SIG-M5 treated with dmso at 0.1 percent for 504 hours (cell line): ENCODE results near the gene JAZF1.

Source experiments
- DNase-seq: peaks from one replicate; lab custom pipeline; 2025; ENCODE audit not compliant: unreplicated experiment; lab: John Stamatoyannopoulos, UW

Gene JAZF1

DNA sequence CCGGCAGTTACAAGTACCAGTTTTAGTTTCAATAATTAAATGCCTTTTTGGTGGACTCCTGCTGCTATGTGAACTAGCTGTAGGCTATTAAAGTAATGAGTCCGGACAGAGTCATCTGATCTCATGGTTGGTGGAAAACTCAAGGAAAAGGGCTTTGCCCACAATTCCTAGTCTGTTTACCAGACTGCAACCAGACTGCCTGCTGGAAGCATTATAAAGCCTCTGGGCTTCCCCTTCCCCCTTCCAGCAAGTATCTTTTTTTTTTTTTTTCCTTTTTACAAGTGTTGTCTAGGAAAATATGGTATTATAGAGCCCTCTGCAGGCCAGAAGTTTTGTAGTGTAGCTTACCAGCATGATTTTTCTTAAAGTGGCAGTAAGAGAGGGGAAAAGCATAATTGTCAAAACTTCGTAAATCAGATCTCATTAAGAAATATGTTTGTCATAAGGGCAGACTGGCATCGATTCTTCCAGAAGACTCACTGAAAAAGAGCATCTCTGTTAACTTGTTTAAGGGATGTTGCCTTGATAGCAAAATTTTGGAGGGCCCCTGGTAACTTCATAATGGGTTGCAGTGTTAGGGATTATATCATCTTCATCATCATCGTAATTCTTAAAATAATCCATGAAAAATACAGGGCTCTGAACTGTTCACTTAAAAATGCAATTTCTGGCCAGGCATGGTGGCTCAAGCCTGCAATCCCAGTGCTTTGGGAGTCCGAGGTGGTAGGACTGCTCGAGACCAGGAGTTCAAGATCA, 259.3 kb downstream of the JAZF1 start:
- DNase-seq, result peak; percentile 76

DNA sequence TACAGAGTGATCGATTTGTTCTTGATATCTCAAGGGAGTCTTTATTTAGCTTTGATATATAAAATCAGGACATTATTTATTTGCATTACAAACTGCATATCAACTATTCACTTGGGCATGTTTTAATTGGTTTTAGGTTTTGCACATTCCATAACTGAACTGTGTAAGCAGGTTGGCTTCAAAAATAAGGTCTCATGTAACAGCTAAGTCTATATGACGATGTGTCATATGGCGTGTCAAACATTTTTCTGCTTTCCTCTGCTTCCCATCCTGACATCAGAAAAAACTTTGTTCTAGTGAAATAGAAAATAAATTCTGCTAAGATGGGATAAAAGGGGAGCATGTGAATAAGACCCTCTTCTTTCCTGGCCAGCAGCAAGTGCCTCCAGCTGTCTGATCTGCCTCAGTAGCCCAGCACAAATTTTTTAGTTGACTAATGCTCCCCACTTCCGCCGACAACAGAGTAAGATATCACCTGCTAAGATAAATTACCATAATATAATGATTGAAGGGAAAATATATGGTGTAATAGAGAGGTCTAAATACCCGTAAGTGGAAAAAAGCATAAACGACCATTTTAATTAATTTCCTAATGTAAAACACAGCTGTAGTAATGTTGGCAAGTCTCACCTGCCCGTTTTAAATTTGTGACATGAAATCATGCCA, 260.2 kb downstream of the JAZF1 start:
- no peak for DNase-seq

DNA sequence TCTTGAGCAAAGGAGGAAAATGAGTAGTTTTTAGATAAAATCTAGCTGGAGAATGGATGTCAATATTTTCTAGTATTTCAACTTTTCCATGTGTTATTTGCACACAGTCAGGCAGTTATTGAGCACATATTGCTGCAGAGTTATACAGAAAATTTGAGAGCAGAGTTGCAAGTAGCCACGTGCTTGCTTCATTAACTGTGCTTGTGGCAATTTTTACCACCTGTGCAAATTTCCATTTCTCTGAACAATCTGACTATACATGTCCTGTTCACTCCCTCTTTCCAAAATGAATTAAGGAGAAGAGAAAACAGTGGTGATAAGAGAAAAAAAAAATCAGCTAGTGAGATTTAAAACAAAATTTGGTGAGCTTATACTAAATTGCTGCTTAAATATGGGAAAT, 262.1 kb downstream of the JAZF1 start:
- no peak for DNase-seq

DNA sequence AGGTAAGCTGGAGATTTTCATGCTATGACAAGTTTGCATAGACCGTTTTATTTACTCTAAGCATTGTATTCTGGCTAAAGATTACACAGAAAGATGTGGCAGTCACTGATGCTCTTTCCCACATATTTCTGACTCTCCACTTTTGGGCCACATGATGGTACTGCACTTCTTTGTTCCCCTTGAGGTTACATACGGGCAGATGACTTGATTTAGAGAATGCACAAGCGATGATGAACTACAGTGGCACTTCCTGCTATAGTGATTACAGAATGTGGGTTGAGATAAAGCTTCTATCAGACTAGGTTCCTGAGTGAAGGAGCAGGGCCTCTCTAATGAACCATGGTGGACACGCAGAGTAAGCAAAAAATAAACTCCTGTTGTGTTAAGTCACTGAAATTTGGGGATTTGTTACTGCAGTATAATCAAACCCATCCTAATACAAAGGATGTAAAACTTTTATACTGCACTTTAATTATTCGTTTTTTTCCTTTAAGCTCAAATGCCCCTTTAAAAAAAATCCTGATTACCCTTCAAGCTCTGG, 262.8 kb downstream of the JAZF1 start:
- no peak for DNase-seq

DNA sequence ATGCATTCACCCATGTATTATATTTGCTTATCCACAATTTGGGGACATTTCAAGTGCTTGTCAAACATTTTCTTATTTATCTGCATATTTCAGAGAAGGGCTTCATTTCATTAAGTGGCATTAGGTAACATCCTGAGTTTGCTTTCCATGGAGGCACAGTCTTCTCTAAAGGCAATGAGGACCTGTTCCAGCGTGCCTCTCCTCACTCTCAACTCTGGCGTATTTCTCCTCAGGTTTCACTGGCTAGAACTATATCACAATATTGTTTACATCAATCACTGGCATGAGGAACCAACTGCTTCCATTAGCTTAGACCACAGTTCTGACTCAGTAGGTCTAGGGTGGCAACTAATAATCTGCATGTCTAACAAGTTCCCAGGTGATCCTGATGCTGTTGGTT, 263.5 kb downstream of the JAZF1 start:
- DNase-seq, result no peak

DNA sequence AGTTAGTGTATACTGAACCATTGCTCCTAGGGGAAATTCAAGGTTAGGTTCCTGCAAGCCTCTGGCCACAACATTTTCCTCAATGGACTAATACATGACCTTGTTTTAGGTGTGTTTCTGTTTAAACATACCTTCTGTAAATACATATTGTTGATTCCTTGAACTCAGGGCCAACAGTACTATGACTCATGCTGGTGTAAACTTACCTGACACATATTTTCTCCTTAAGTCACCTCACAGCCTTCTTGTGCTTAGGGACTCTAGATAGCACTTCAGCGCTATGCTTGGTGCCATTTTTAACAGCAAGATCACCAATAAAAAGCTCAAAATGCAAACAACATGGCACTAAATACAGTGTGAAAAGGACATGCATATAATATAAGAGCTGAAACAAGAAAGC, 264.2 kb downstream of the JAZF1 start:
- DNase-seq, result no peak

DNA sequence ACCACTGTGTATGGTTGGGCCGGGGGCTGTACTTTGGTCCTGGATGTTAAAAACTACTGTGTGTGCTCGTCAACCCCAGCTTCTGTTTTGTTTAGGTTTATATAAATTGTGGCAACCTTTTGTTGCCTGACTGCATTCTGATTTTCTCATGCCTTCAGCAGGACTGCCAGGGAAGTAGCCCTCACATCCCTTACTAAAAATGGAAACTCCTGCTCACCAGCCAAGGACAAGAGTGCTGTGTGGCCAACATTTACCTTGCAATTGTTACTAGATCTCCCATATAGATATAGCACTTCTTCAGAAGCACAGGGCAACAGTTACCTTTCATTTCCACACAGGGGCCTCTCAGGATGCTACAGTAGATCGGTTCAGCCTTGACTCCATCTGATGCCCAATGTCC, 266.2 kb downstream of the JAZF1 start:
- no peak for DNase-seq

DNA sequence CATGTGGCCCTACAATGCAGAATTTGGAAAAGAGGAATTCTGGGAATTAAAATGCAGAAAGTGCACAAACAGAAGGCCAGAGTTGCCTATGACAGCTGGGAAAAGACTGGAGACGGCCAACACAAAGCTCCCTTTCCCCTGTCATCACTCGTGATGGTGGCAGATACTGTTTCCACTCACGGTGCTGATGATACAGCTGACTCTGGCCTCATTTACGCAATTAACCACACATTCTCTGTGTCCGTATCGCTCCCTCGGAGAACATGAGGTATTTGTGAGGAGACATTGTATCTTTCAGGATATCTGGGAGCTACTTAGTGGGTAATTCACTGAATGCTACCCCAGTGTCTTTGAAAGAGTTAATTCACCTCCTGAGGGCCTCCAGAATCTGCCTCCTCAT, 267.8 kb downstream of the JAZF1 start:
- no peak for DNase-seq

DNA sequence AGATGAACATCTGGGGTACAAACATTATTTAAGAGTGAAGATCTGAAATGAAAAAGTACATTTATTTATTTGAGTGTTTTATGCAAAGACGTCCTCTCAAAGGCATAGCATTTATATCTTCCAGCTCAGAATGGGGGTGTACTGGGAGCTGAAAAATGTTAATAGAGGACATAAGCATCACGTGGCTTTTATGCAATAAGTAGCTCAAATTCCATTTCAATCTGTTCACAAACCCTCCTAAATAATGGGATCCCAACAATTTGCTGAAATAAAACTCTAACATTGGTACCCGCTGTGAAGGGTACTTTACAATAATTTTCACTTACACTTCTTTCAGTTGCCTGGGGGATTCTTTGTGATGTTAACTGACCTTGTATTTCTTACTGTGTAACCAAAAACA, 268.7 kb downstream of the JAZF1 start:
- DNase-seq, result no peak

DNA sequence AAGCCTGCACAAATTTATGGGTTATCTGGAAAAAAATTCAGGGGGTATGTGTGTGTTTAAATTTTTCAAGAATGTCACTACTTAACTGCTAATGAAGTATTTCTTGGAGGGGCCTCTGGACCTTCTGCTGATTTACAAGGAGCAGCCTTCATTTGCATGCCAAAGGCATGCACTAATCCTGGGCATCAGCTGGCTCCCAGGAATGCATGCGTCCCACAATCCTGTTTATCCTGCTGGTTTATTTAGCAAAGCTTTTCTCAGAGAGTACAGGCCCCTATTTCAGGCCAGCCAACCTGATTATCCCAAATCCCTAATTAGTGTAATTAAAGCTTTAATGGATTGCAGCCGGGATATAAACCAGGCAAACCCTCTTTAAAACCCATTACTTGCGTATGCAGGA, 270.3 kb downstream of the JAZF1 start:
- DNase-seq, result no peak

DNA sequence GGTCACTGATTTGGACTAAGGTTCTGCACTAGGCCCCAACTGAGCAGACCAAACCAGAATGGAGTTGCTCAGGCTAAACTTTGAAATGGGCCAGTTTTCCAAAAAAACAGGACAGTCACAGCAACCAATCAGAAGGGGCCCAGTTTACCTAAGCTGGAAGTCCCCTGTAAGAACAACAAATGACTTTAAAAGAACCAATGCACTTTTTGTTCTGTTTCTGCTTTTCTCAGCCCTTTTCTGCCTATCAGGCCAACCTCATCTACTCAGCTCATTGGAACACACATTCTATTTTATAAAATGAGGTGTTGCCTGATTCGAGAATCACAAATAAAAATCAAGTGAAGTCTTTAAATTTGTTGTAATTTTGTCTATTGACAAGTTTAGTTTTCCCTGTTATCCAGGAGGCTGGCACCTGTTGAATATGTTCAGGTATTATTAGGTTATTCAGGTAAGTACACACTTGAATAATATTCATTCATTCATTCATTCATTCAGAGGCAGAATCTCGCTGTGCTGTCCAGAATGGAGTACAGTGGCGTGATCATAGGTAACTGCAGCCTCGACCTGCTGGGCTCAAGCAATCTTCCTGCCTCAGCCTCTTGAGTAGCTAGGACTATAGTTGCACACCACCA, 271.9 kb downstream of the JAZF1 start:
- no peak for DNase-seq

DNA sequence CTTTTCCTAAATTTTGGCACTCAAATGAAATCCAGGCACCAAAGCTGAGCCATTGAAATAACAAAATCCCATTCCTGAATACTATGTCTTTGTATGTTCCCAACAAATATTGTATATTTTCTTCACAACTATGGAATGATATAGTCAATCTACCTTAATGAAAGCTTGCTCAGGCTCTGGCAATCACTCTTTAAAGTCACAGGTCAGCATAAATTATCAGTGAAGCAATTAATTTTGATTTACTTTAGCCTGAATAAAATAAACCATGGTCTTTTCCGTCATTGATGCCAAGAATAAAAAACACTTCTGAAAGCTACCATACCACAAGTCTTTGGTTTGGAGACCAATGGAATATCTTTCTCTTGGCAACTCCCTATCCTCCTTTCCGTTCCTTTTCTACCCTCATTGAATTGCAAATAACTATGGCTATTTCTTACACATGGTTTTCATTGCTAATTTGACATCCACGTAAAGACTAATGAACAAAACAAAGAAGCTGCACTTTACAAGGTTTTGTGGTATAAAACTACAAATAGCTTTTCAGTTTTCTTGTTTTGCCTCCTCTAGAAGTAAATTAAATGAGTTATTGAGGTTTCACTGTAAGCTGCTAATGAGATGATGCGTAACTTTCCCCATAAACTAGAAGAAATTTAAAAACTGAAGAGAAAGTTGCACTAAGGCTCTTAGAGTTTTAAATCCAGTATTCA, 274.1 kb downstream of the JAZF1 start:
- DNase-seq, result no peak

DNA sequence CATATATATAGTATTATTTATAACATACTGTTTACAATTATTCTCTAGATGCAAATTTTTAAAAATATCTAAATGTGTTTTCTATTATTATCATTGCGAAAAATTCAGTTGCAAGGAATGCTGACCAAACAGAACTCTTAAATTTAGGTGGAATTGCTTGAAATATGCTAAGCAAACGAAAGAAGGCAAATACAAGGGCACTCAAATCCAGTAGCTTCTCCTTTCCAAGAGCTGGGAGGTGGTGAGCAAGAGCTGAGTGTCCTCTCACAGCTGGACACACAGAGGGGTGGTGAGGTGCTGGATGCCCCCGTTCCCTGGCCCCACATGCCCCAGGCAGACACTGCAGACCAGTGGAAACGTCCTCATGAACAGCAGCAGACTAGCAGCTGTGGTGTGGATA, 274.6 kb downstream of the JAZF1 start:
- no peak for DNase-seq

DNA sequence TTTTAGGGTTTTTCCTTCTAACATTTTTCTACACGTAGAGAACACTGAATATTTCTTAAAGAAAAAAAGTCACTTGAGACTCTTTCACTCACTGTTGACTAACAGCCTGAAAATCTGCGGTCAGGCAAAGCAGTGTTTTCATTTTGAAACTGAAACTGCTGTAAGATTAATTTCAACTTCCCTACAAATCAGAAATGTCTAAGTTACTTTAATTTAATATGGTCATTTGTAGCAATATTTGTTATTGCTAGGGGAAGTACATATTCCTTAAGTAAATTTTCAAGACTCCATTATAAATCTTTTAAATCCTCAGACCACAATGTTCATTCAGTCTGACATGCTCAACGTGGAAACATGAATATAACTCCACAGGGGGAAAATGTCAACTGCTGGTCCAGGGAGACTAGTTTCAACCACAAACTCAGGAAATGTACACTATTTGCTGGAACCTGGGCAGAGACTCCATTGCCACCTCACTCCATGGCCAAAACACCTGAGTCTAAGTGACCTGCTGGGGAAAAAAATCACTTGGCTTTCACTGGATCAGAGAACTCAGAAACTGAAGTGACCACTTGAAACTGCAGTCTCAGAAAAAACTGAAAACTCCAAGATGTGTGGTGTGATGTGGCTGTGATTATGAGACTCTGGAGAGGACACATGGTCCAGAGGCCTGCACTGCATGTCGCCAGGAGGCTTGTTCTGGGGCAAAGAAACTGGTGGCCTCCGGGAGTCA, 279.4 kb downstream of the JAZF1 start:
- DNase-seq, result peak; percentile 62

DNA sequence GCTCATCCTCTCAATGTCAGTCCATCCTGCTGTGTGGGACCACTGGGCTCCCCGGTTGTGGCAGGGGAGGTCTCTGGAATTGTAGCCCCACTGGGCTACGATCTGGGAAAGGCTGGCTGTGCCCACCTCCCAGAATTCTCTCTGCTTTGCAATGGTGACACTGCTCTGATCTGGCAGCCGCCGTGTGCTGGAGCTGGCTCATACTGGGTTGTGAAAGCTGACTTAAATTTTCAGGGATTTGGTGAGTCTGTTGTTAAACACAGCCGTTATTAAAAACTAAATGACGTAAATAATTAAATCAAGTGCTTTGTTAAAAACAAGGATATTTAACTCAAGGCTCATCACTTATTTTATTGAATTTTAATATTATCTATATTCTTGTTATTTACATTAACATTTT, 280.6 kb downstream of the JAZF1 start:
- no peak for DNase-seq

DNA sequence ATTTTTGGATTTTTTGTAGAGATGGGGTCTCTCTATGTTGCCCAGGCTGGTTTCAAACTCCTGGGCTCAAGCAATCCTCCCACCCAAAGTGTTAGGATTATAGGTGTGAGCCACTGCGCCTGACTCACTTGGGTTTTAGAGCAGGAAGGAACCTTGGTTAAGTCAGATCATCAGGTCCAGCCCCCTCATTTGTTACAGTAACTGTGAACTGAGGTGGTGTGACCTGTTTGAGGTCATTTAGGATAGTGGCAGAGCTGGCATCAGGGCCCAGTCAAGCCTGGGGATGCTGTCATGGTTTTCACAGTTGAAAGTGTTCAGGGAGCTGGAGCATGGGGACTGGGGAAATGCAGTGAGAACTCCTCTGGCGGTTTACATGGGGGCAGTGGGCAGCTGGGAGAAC, 281.0 kb downstream of the JAZF1 start:
- no peak for DNase-seq

DNA sequence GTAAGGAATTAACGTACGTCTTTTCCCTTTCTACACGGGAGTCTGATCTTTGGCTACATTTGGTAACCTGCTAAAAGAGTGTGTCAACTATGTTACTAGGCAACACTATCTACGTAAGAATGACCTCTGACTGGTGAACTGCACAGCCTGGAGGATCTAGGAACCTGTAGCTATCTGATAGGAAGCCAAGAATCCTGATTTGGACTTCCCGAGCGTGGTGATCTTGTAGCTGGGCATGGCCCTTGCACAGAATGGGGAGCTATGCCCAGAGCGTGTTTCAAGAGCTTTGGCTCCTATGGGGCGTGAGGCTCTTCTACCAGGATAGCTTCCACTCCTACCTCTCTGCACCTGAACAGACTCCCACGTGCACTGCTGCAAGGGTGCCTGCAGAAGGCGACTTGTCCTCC, 283.2 kb downstream of the JAZF1 start:
- no peak for DNase-seq

DNA sequence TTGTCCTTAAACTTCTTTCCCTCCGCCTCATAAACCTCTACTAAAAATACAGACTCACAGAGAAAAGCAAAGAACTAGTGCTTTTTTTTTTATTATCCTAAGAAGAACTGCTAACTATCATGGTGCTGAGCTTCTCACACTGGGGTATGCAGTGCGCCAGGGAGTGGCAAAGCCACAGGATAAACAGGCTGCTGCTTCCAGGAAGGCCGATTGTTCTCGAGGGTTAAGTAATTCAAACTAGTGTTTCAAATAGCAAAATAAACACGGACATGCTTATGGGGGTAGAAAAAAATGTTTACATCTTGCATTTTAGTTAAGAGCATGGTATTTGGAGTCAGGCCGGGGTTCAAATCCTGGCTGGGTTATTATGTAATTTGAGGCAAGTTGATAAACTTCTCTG, 283.6 kb downstream of the JAZF1 start:
- DNase-seq, result no peak

DNA sequence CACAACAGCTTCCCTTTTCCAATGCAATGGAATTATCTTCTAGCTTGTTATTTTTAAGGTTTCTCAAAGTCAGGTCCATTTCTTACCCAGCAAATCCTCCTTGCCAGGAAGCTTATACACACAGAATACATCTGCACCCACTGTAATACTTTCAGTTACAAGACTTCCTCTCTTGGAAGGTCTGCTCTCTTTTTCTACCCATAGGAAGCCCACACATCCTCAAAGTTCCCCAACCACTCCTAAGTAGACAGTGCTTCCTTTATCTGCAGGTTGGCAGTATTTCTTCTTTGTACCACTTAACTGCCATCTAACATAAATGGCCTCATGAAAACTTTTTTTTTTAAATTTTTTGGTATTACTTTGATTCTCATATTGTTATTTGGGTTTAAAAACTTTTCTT, 285.0 kb downstream of the JAZF1 start:
- DNase-seq, result no peak

DNA sequence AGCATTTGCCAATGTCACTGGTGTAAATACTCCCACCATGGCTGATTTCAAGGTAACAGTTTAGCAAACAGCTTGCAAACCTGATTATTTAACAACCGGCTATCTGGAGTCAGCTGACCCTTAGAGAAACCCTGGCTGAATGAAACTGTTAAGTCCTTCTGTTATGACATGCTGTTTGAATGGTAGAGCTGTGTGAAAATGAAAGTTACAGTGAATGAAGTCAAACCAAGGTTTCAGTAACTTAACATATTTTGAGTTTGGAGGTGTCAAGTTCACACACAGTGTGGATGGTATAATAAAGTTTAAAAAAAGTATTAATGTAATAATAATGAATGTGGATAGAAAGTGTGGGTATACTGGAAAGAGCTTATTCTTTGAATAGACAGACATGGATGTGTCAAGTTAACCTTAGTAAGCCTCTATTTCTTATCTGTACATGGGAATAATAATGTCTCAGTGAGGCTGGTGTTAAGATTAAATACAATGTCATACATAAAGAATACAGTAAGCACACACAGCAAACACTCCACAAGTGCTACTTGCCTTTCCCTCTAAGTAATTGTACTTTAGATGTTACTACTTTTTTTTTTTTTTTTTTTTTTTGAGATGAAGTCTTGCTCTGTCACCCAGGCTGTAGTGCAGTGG, 290.3 kb downstream of the JAZF1 start:
- DNase-seq, result no peak
